NT2/D1 (cell line): ENCODE results near the gene WDR90.

Source experiments
- DNase-seq: peaks from one replicate; pipeline ENCODE4 v3.0.0-alpha.2; 2011; ENCODE audit warnings: low read depth, low spot score
- H3K27me3 ChIP-seq: 2 replicates; pipeline ENCODE4 v1.6.0; 2011; ENCODE audit warnings: mild to moderate bottlenecking; ENCODE audit not compliant: insufficient read length, insufficient read depth
- H3K36me3 ChIP-seq: 2 replicates; pipeline ENCODE4 v1.6.1; 2011; ENCODE audit warnings: mild to moderate bottlenecking, low read length, mixed read lengths; ENCODE audit not compliant: insufficient read depth, insufficient read length
- H3K4me1 ChIP-seq: 2 replicates; pipeline ENCODE4 v1.5.1; 2011; ENCODE audit not compliant: insufficient read depth, insufficient read length
- H3K4me3 ChIP-seq: 2 replicates; pipeline ENCODE4 v1.5.1; 2011; ENCODE audit warnings: low read depth; ENCODE audit not compliant: insufficient read length
- H3K9ac ChIP-seq: 2 replicates; pipeline ENCODE4 v1.6.0; 2011; ENCODE audit warnings: low read depth; ENCODE audit not compliant: insufficient read length
- H3K9me3 ChIP-seq: 2 replicates; pipeline ENCODE4 v1.5.1; 2011; ENCODE audit warnings: mild to moderate bottlenecking, low read length; ENCODE audit not compliant: insufficient read depth
- SUZ12 ChIP-seq: IDR thresholded peaks from 2 replicates; pipeline ENCODE4 v1.6.1; 2011; ENCODE audit not compliant: insufficient read length, insufficient read depth; ENCODE audit errors: extremely low read depth
- YY1 ChIP-seq: IDR thresholded peaks from 2 replicates; pipeline ENCODE4 v1.6.1; 2011; ENCODE audit not compliant: insufficient read length, insufficient read depth
- ZNF274 ChIP-seq: IDR thresholded peaks from 2 replicates; pipeline ENCODE4 v1.6.1; 2011; ENCODE audit warnings: mild to moderate bottlenecking, low read depth, low read length

WDR90 gene

GRCh38 chr16:667113-667779 lies 18.1 kb downstream of the WDR90 start:
- TF ChIP-seq SUZ12 (no peak), ZNF274 (no peak), YY1 (no peak)
- DNase-seq = no peak
- no peak overlapping the region for H3K4me3 ChIP-seq
- peak overlapping the region; percentile 98 for H3K9ac ChIP-seq
- H3K9me3 ChIP-seq = no peaks in the 10 kb centered on the region
- peaks cover 17% of the 10 kb centered on the region for H3K4me1 ChIP-seq
- no peaks in the 10 kb centered on the region for H3K27me3 ChIP-seq
- peaks cover 76% of the 10 kb centered on the region for H3K36me3 ChIP-seq

GRCh38 chr16:667780-668518 lies 18.8 kb downstream of the WDR90 start, which contains the start of gene RHOT2:
Gene RHOT2 (plus strand): TSS chr16:668132. CDS start chr16:668200, 68 bp downstream.
- Histone ChIP-seq H3K4me3 (peak within 1 kb of the TSS; percentile 96), H3K9ac (peak within 1 kb of the TSS; percentile 98), H3K9me3 (no peaks in the 10 kb centered on the region), H3K27me3 (no peaks in the 10 kb centered on the region), H3K36me3 (peaks cover 76% of the 10 kb centered on the region), H3K4me1 (peaks cover 19% of the 10 kb centered on the region)
- TF ChIP-seq SUZ12 (no peak), YY1 (peak; percentile 33)
- peak; percentile 89 for DNase-seq

- H3K27me3 ChIP-seq = no peaks in the 10 kb centered on the region
- peaks cover 19% of the 10 kb centered on the region for H3K4me1 ChIP-seq
- H3K4me3 ChIP-seq = peak overlapping the region; percentile 96
- peaks cover 76% of the 10 kb centered on the region for H3K36me3 ChIP-seq
- no peaks in the 10 kb centered on the region for H3K9me3 ChIP-seq
- DNase-seq = no peak
- H3K9ac ChIP-seq = peak overlapping the region; percentile 98
- TF ChIP-seq ZNF274 = no peak
- no peak for TF ChIP-seq YY1
- TF ChIP-seq SUZ12 = no peak
Observed at GRCh38 chr16:668519-669171, 19.5 kb downstream of the WDR90 start.

GRCh38 chr16:669666-670065 lies 20.5 kb downstream of the WDR90 start:
- H3K4me1 ChIP-seq = peaks cover 24% of the 10 kb centered on the region

GRCh38 chr16:670485-671352 lies 21.6 kb downstream of the WDR90 start:
- peak overlapping the region; percentile 1 for H3K4me3 ChIP-seq
- peaks cover 2% of the 10 kb centered on the region for H3K27me3 ChIP-seq
- peaks cover 34% of the 10 kb centered on the region for H3K4me1 ChIP-seq
- no peaks in the 10 kb centered on the region for H3K9me3 ChIP-seq
- no peak overlapping the region for H3K9ac ChIP-seq
- peaks cover 79% of the 10 kb centered on the region for H3K36me3 ChIP-seq
- no peak for DNase-seq
- TF ChIP-seq ZNF274 (no peak), SUZ12 (no peak), YY1 (no peak)

More at GRCh38 chr16:669666-670065, 20.5 kb downstream of the WDR90 start:
- H3K36me3 ChIP-seq = peaks cover 79% of the 10 kb centered on the region
- H3K9ac ChIP-seq = peak overlapping the region; percentile 98
- H3K9me3 ChIP-seq = no peaks in the 10 kb centered on the region
- H3K27me3 ChIP-seq = no peaks in the 10 kb centered on the region
- DNase-seq = no peak
- no peak for TF ChIP-seq YY1
- no peak for TF ChIP-seq ZNF274
- no peak for TF ChIP-seq SUZ12
- H3K4me3 ChIP-seq = no peak overlapping the region

- Histone ChIP-seq H3K4me1 (peaks cover 34% of the 10 kb centered on the region), H3K27me3 (peaks cover 9% of the 10 kb centered on the region), H3K36me3 (peaks cover 71% of the 10 kb centered on the region), H3K4me3 (peak overlapping the region; percentile 1), H3K9me3 (no peaks in the 10 kb centered on the region), H3K9ac (no peak overlapping the region)
- TF ChIP-seq ZNF274 (no peak), SUZ12 (no peak), YY1 (no peak)
- no peak for DNase-seq
Observed at GRCh38 chr16:671353-672131, 22.4 kb downstream of the WDR90 start.
